Thyroid gland (tissue), 4 donors: ENCODE data around the gene SLC33A1.

ENCODE experiments used
- CTCF ChIP-seq, 6 experiments: fragments of 200-600 bp in 3 of 6; fragments of 450-650 bp in 3 of 6; sonication (generic) in 3 of 6; IDR thresholded peaks; one replicate each; pipeline ENCODE4 v1.5.1; 2016 to 2019; ENCODE audit warnings: antibody characterized with exemption in 6 of 6, mild to moderate bottlenecking in 2 of 6, inconsistent platforms in 1 of 6, moderate library complexity in 1 of 6
- POLR2A ChIP-seq, 2 donors: fragments of 450-650 bp; IDR thresholded peaks; one replicate each; pipeline ENCODE4 v1.6.1; 2017; ENCODE audit warnings: antibody characterized with exemption in 2 of 2, mild to moderate bottlenecking in 2 of 2, moderate library complexity in 1 of 2

GRCh38 chr3:155791190-155791589 is 63.0 kb downstream of the SLC33A1 start:
- TF ChIP-seq CTCF (IDR thresholded peaks at IDR 0.05), result no peak
- no peak for TF ChIP-seq POLR2A (IDR thresholded peaks at IDR 0.05)
